IPS-15b (cell line): ENCODE data around the gene KCTD17.
A peak's percentile ranks its signal among the peaks of the same experiment; 100 is the strongest.

Experiments
- H3K27me3 ChIP-seq: one replicate; pipeline ENCODE4 v1.6.1; 2013; ENCODE audit warnings: low read length; ENCODE audit not compliant: control insufficient read depth, insufficient read depth
- H3K36me3 ChIP-seq: one replicate; pipeline ENCODE4 v1.6.1; 2013; ENCODE audit warnings: low read length; ENCODE audit not compliant: control insufficient read depth, insufficient read depth
- H3K4me1 ChIP-seq: one replicate; pipeline ENCODE4 v1.6.1; 2013; ENCODE audit warnings: mild to moderate bottlenecking, low read length; ENCODE audit not compliant: control insufficient read depth, insufficient read depth
- H3K4me3 ChIP-seq: one replicate; pipeline ENCODE4 v1.5.1; 2013; ENCODE audit warnings: low read depth, low read length
- H3K9ac ChIP-seq: one replicate; pipeline ENCODE4 v1.6.1; 2013; ENCODE audit warnings: low read depth, mild to moderate bottlenecking, low read length
- H3K9me3 ChIP-seq: one replicate; pipeline ENCODE4 v1.6.1; 2013; ENCODE audit warnings: mild to moderate bottlenecking, low read length; ENCODE audit not compliant: control insufficient read depth, insufficient read depth

The KCTD17 gene

GRCh38 chr22:37058917-37059701 lies 7.6 kb downstream of the KCTD17 start:
- H3K27me3 ChIP-seq = no peaks in the 10 kb centered on the region
- H3K36me3 ChIP-seq = peaks cover 38% of the 10 kb centered on the region
- no peak overlapping the region for H3K9ac ChIP-seq
- peaks cover 2% of the 10 kb centered on the region for H3K4me1 ChIP-seq
- no peaks in the 10 kb centered on the region for H3K9me3 ChIP-seq
- H3K4me3 ChIP-seq = no peak overlapping the region

GRCh38 chr22:37059876-37060449 lies 8.4 kb downstream of the KCTD17 start:
- no peak overlapping the region for H3K4me3 ChIP-seq
- no peaks in the 10 kb centered on the region for H3K9me3 ChIP-seq
- H3K4me1 ChIP-seq = peaks cover 2% of the 10 kb centered on the region
- H3K36me3 ChIP-seq = peaks cover 36% of the 10 kb centered on the region
- no peaks in the 10 kb centered on the region for H3K27me3 ChIP-seq
- H3K9ac ChIP-seq = no peak overlapping the region

GRCh38 chr22:37060801-37061610 lies 9.5 kb downstream of the KCTD17 start:
- Histone ChIP-seq H3K27me3 (no peaks in the 10 kb centered on the region), H3K4me1 (peaks cover 2% of the 10 kb centered on the region), H3K9me3 (no peaks in the 10 kb centered on the region), H3K36me3 (peaks cover 38% of the 10 kb centered on the region), H3K9ac (no peak overlapping the region), H3K4me3 (no peak overlapping the region)

- no peak overlapping the region for H3K4me3 ChIP-seq
- H3K4me1 ChIP-seq = peaks cover 2% of the 10 kb centered on the region
- no peaks in the 10 kb centered on the region for H3K9me3 ChIP-seq
- peaks cover 33% of the 10 kb centered on the region for H3K36me3 ChIP-seq
- H3K27me3 ChIP-seq = no peaks in the 10 kb centered on the region
- no peak overlapping the region for H3K9ac ChIP-seq
These were observed 10.3 kb downstream of the KCTD17 start for GRCh38 chr22:37061611-37062375.

GRCh38 chr22:37062376-37062675 lies 10.8 kb downstream of the KCTD17 start:
- Histone ChIP-seq H3K9me3 (no peaks in the 10 kb centered on the region), H3K4me3 (no peak overlapping the region), H3K36me3 (peaks cover 30% of the 10 kb centered on the region), H3K9ac (peak overlapping the region; percentile 12), H3K27me3 (no peaks in the 10 kb centered on the region), H3K4me1 (peaks cover 2% of the 10 kb centered on the region)

DNA sequence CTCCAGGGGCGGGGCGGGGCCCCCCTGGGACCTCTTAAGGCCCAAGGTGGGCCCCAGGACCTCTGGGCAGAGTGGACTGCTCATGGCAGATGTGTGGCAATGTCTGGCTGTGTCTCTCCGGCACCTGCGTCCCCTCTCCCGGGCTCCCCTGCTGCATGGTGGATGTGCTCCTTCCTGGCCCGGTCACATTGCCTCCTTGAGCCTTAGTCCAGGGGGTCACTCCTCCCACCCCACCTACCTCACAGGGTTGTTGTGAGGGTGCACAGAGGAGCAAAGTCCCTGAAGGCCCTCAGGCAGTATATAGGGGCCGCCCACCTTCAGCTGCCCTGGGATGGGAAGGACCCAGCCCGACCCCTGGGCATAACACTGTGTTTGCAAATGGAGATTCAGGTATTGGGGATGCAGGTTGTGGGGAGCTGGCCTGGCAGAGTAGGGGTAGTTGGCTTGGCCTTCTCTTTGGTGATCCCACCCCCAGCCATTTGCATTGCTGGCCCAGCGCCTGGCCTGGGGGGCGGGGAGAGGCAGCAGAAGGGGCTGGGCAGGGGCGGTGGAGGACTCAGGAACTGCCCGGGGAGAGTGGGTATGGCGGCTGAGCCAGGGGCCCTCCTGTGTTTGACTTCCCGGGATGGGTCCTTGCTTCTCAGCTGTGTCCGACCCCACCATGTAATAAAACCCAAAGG lies 11.3 kb downstream of the KCTD17 start:
- no peak overlapping the region for H3K4me3 ChIP-seq
- no peaks in the 10 kb centered on the region for H3K9me3 ChIP-seq
- peaks cover 25% of the 10 kb centered on the region for H3K36me3 ChIP-seq
- peaks cover 2% of the 10 kb centered on the region for H3K4me1 ChIP-seq
- no peaks in the 10 kb centered on the region for H3K27me3 ChIP-seq
- H3K9ac ChIP-seq = peak overlapping the region; percentile 12

- H3K9me3 ChIP-seq = no peaks in the 10 kb centered on the region
- H3K36me3 ChIP-seq = peaks cover 17% of the 10 kb centered on the region
- H3K4me1 ChIP-seq = peaks cover 6% of the 10 kb centered on the region
- no peak overlapping the region for H3K9ac ChIP-seq
- H3K27me3 ChIP-seq = peaks cover 6% of the 10 kb centered on the region
- no peak overlapping the region for H3K4me3 ChIP-seq
These were observed 12.2 kb downstream of the KCTD17 start for GRCh38 chr22:37063431-37064420.

GRCh38 chr22:37064553-37064952 lies 13.0 kb downstream of the KCTD17 start:
- H3K9me3 ChIP-seq = no peaks in the 10 kb centered on the region
- H3K27me3 ChIP-seq = peaks cover 9% of the 10 kb centered on the region
- peaks cover 6% of the 10 kb centered on the region for H3K4me1 ChIP-seq
- H3K9ac ChIP-seq = no peak overlapping the region
- H3K4me3 ChIP-seq = no peak overlapping the region
- H3K36me3 ChIP-seq = peaks cover 11% of the 10 kb centered on the region

GRCh38 chr22:37065180-37065579 lies 13.6 kb downstream of the KCTD17 start:
- Histone ChIP-seq H3K27me3 (peaks cover 15% of the 10 kb centered on the region), H3K9ac (no peak overlapping the region), H3K4me3 (no peak overlapping the region), H3K9me3 (no peaks in the 10 kb centered on the region), H3K36me3 (peaks cover 7% of the 10 kb centered on the region), H3K4me1 (peaks cover 6% of the 10 kb centered on the region)

DNA sequence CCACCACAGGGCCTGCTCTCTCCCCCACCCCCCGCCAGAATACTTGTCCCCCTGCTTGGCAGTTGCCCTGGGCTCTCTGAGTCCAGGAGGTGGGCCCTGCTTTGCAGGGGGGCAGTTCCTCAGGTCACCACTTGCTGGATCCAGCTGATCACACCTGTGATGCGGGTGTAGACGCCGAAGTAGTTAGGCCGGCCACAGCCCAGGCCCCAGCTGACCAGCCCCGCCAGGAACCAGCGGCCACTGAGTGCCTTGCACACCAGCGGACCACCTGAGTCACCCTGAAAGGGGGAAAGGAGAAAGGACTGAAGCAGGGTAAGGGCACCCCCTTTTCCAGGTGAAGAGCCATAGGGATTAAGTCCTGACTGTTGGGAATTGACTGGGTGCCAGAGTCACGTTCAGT lies 14.4 kb downstream of the KCTD17 start:
- Histone ChIP-seq H3K9ac (no peak overlapping the region), H3K36me3 (peaks cover 6% of the 10 kb centered on the region), H3K9me3 (no peaks in the 10 kb centered on the region), H3K4me3 (no peak overlapping the region), H3K4me1 (peaks cover 6% of the 10 kb centered on the region), H3K27me3 (peaks cover 20% of the 10 kb centered on the region)
